ENCODE measurements around the gene PARP12.

PARP12 gene

GRCh38 chr7:139999516-139999915 is 63.2 kb downstream of the PARP12 start:
- no peak for DNase-seq
- intact Hi-C loops (cut with DNase I), result no loop called here

GRCh38 chr7:139998572-139998971 is 64.2 kb downstream of the PARP12 start:
- intact Hi-C loops (cut with DNase I), result no loop called here
- DNase-seq, result no peak

- DNase-seq, result peak; percentile 61 to 97 (median 81)
Observed at GRCh38 chr7:139995017-139995915, 67.5 kb downstream of the PARP12 start.

GRCh38 chr7:139994356-139994755 is 68.4 kb downstream of the PARP12 start:
- DNase-seq, result peak in 1 of 10 donors; percentile 44
- intact Hi-C loops (cut with DNase I), result no loop called here

More at GRCh38 chr7:139995017-139995915, 67.5 kb downstream of the PARP12 start:
- intact Hi-C loops (cut with DNase I), result no loop called here

- DNase-seq, result peak in 1 of 10 donors; percentile 24
- intact Hi-C loops (cut with DNase I), result no loop called here
Observed at GRCh38 chr7:139993592-139993991, 69.2 kb downstream of the PARP12 start.

GRCh38 chr7:139993169-139993568 is 69.6 kb downstream of the PARP12 start:
- no peak for DNase-seq
- intact Hi-C loops (cut with DNase I), result no loop called here

GRCh38 chr7:139992353-139993044 is 70.3 kb downstream of the PARP12 start:
- peak in 1 of 10 donors; percentile 3 for DNase-seq
- intact Hi-C loops (cut with DNase I), result no loop called here

- intact Hi-C loops (cut with DNase I), result no loop called here
- DNase-seq, result no peak
Observed at GRCh38 chr7:139991911-139992310, 70.8 kb downstream of the PARP12 start.

- intact Hi-C loops (cut with DNase I), result no loop called here
- no peak for DNase-seq
Observed at GRCh38 chr7:139991269-139991666, 71.5 kb downstream of the PARP12 start.

- peak in 1 of 10 donors; percentile 44 for DNase-seq
- intact Hi-C loops (cut with DNase I), result no loop called here
Observed at GRCh38 chr7:139990571-139991268, 72.0 kb downstream of the PARP12 start.

GRCh38 chr7:139990142-139990535 is 72.6 kb downstream of the PARP12 start:
- intact Hi-C loops (cut with DNase I), result no loop called here
- no peak for DNase-seq

GRCh38 chr7:139989366-139990141 is 73.2 kb downstream of the PARP12 start:
- intact Hi-C loops (cut with DNase I), result no loop called here
- no peak for DNase-seq

- intact Hi-C loops (cut with DNase I), result no loop called here
- no peak for DNase-seq
Observed at GRCh38 chr7:139987691-139988516, 74.8 kb downstream of the PARP12 start.

- DNase-seq, result no peak
- intact Hi-C loops (cut with DNase I), result no loop called here
Observed at GRCh38 chr7:139985811-139986210, 76.9 kb downstream of the PARP12 start.

GRCh38 chr7:139984642-139985539 is 77.9 kb downstream of the PARP12 start:
- intact Hi-C loops (cut with DNase I), result no loop called here
- no peak for DNase-seq

- intact Hi-C loops (cut with DNase I), result no loop called here
- DNase-seq, result no peak
Observed at GRCh38 chr7:139982927-139983920, 79.5 kb downstream of the PARP12 start.

- intact Hi-C loops (cut with DNase I), result no loop called here
- peak in 1 of 10 donors; percentile 15 for DNase-seq
Observed at GRCh38 chr7:139981511-139981895, 81.2 kb downstream of the PARP12 start.
